Measurements from ENCODE around the gene DCTD.

DNA sequence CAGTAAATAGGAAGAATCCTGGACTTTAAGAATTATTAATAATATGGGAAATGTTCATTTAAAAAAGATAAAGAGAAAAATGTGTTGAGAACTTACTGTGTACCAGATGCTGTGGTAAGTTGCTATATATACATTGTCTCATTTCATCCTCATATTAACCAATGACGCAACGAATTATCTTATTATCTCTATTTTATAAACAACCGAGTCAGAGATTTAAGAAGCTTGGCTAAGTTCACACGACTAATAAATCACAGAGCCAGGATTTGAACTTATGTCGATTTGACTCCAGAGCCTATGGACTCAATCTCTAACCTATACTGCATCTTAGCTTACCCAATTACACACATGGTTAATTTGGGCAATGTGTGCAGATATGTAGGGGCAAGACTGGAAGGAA is 15.5 kb upstream of the DCTD start:
- TF ChIP-seq EZH2 (IDR thresholded peaks at IDR 0.05) = no peak
- TF ChIP-seq CTCF (IDR thresholded peaks at IDR 0.05) = no peak
